ENCODE results near the gene B3GNT3. TPM values are rescaled to one million over a fixed set of nuclear protein-coding genes. Genes with fewer than 3 reads are reported as not detected.
"Not testable (repeated sequence)": the region's sequence is repeated elsewhere in the genome, so short reads cannot be mapped to it uniquely, and the experiment has no call there.

Gene B3GNT3
- total RNA-seq, 1 donor from 2014 or later, result not detected

DNA sequence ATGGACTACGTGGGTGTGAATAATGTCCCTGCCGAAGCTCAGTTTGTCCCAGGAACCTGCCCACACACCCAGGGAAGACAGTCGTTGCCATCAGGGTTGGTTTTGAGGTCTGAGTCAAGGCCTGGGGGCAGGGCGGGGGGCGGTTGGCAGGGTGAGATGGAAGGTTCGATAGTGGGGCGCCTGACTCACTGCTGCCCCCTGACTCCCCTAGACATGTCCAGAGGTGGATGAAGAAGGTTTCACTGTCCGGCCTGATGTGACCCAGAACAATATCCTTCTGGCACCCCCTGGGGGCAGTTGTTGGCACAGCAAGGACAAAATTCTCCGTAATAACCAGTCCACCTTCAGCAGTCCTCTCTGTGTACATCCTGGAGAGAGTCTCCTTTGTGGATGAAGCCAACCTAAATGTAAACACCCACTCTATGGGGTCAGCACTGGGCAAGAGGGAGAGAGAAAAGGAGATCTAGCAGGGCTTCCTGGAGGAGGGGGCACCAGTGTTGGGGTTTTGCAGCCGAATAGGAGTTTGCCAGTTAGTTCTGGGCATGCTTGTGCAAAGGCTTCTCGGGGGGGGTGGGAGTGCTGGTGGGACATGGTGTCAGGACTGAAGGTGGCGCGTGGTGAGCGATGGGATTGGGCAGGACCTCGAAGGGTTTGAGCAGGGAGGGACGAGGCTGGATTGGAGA is 19.6 kb upstream of the B3GNT3 start:
- H3K27me3 Mint-ChIP-seq (ENCODE audit: insufficient read depth, low read depth), result peaks cover 10% of the 10 kb centered on the region
- Histone ChIP-seq H3K27me3 (no peaks in the 10 kb centered on the region), H2AFZ (replicated peaks) (no peak overlapping the region), H3K9ac (no peak overlapping the region), H3K4me2 (no peak overlapping the region), H3K4me1 (peaks cover 5% of the 10 kb centered on the region), H4K20me1 (ENCODE audit: low read depth) (no peaks in the 10 kb centered on the region), H3K9me3 (ENCODE audit: low read depth) (no peaks in the 10 kb centered on the region), H3F3A (ENCODE audit: low read depth) (peaks cover 7% of the 10 kb centered on the region), H3K79me2 (ENCODE audit: low read depth) (no peaks in the 10 kb centered on the region), H3K4me3 (no peak overlapping the region), H3K36me3 (no peaks in the 10 kb centered on the region), H3K27ac (no peak overlapping the region)
- peaks cover 18% of the 10 kb centered on the region for H3K4me1 Mint-ChIP-seq
- TF ChIP-seq CTCF (IDR thresholded peaks at IDR 0.05), result peak; percentile 84
- no peak for TF ChIP-seq EZH2 (IDR thresholded peaks at IDR 0.05)
- H3K4me3 Mint-ChIP-seq, result no peak overlapping the region
- peak; percentile 82 for DNase-seq (ENCODE audit: low spot score)
- no peaks in the 10 kb centered on the region for H3K9me3 Mint-ChIP-seq
- peaks cover 8% of the 10 kb centered on the region for H3K36me3 Mint-ChIP-seq
- H3K27ac Mint-ChIP-seq, result no peak overlapping the region

- Mint-ChIP-seq H3K27me3 (ENCODE audit: insufficient read depth, low read depth) (peaks cover 10% of the 10 kb centered on the region), H3K4me3 (no peak overlapping the region), H3K36me3 (peaks cover 8% of the 10 kb centered on the region), H3K9me3 (no peaks in the 10 kb centered on the region), H3K4me1 (peaks cover 18% of the 10 kb centered on the region), H3K27ac (peak overlapping the region; percentile 42)
- Histone ChIP-seq H3K79me2 (ENCODE audit: low read depth) (no peaks in the 10 kb centered on the region), H3K27ac (no peak overlapping the region), H3K4me1 (peaks cover 5% of the 10 kb centered on the region), H3K4me3 (no peak overlapping the region), H4K20me1 (ENCODE audit: low read depth) (peaks cover 4% of the 10 kb centered on the region), H3K9ac (no peak overlapping the region), H3F3A (ENCODE audit: low read depth) (peaks cover 7% of the 10 kb centered on the region), H3K36me3 (no peaks in the 10 kb centered on the region), H3K27me3 (no peaks in the 10 kb centered on the region), H3K9me3 (ENCODE audit: low read depth) (no peaks in the 10 kb centered on the region), H2AFZ (replicated peaks) (no peak overlapping the region), H3K4me2 (no peak overlapping the region)
- TF ChIP-seq EZH2phosphoT487 (IDR thresholded peaks at IDR 0.05), result no peak
- no peak for TF ChIP-seq EZH2 (IDR thresholded peaks at IDR 0.05)
- TF ChIP-seq CTCF (IDR thresholded peaks at IDR 0.05), result no peak
- DNase-seq (ENCODE audit: low spot score), result no peak
These were observed 18.7 kb upstream of the B3GNT3 start for GRCh38 chr19:17775991-17776803.

DNA sequence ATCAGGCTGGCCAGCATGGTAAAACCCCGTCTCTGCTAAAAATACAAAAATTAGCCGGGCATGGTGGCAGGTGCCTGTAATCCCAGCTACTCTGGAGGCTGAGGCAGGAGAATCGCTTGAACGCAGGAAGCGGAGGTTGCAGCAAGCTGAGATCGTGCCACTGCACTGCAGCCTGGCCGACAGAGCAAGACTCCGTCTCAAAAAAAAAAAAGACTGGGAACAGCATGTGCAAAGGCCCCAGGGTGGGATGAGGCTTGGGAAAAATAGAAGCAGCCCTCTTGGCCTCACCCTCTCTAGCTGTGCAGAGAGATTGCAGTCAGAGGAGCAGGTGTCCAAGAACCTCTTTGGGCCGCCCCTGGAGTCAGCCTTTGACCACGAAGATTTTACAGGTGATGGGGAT is 17.1 kb upstream of the B3GNT3 start:
- not testable (repeated sequence) for H3K27me3 ChIP-seq; H3F3A ChIP-seq (ENCODE audit: low read depth); H3K36me3 Mint-ChIP-seq; H3K9ac ChIP-seq; H3K9me3 ChIP-seq (ENCODE audit: low read depth); H3K4me3 ChIP-seq; H3K36me3 ChIP-seq; H4K20me1 ChIP-seq (ENCODE audit: low read depth); H3K79me2 ChIP-seq (ENCODE audit: low read depth); H3K9me3 Mint-ChIP-seq; H3K4me3 Mint-ChIP-seq; H2AFZ ChIP-seq (replicated peaks); H3K27ac ChIP-seq; DNase-seq (ENCODE audit: low spot score); H3K27ac Mint-ChIP-seq; H3K4me1 ChIP-seq
- Mint-ChIP-seq H3K27me3 (ENCODE audit: insufficient read depth, low read depth) (peaks cover 13% of the 10 kb centered on the region), H3K4me1 (peaks cover 18% of the 10 kb centered on the region)
- peak overlapping the region; percentile 83 for H3K4me2 ChIP-seq

Measured in neural progenitor cell (in vitro differentiated cells).